22Rv1 (cell line): ENCODE results near the gene FLNB.

Experiments used
- CTCF ChIP-seq: fragments of 450-650 bp; IDR thresholded peaks from 2 replicates; pipeline ENCODE4 v1.5.1; 2017; ENCODE audit warnings: mild to moderate bottlenecking
- ZFX ChIP-seq: fragments of 450-650 bp; IDR thresholded peaks from 2 replicates; pipeline ENCODE4 v1.6.1; 2017; ENCODE audit warnings: antibody characterized with exemption, borderline replicate concordance

- no peak for TF ChIP-seq CTCF
- TF ChIP-seq ZFX: no peak
These were observed 17.8 kb downstream of the FLNB start for GRCh38 chr3:58025837-58026569.
